Measurements from ENCODE around the gene MYO5B. TPM values are rescaled to one million over a fixed set of nuclear protein-coding genes. Genes with fewer than 3 reads are reported as not detected.

Gene MYO5B
- total RNA-seq, 2 experiments from 2014 or later: not detected

GRCh38 chr18:50073319-50073718 lies 121.6 kb downstream of the MYO5B start:
- Histone ChIP-seq H3K27me3 (ENCODE audit: control insufficient read depth in 1 of 2, insufficient read depth in 2 of 2, low read length in 2 of 2) (peaks cover 0 to 10% of the 10 kb centered on the region in 2 experiments), H3K36me3 (ENCODE audit: insufficient read depth, low read length) (no peaks in the 10 kb centered on the region), H3K4me3 (ENCODE audit: low read length) (no peak overlapping the region), H3K4me1 (ENCODE audit: insufficient read depth, low read length) (peaks cover 14% of the 10 kb centered on the region), H3K9me3 (ENCODE audit: control insufficient read depth in 1 of 2, insufficient read depth in 1 of 2, low read length in 2 of 2) (peaks cover 0 to 8% of the 10 kb centered on the region in 2 experiments), H3K27ac (ENCODE audit: low read depth in 1 of 2, low read length in 2 of 2) (no peak overlapping the region)
- H3K27ac Mint-ChIP-seq: no peak overlapping the region
- TF ChIP-seq, protein P1, sequence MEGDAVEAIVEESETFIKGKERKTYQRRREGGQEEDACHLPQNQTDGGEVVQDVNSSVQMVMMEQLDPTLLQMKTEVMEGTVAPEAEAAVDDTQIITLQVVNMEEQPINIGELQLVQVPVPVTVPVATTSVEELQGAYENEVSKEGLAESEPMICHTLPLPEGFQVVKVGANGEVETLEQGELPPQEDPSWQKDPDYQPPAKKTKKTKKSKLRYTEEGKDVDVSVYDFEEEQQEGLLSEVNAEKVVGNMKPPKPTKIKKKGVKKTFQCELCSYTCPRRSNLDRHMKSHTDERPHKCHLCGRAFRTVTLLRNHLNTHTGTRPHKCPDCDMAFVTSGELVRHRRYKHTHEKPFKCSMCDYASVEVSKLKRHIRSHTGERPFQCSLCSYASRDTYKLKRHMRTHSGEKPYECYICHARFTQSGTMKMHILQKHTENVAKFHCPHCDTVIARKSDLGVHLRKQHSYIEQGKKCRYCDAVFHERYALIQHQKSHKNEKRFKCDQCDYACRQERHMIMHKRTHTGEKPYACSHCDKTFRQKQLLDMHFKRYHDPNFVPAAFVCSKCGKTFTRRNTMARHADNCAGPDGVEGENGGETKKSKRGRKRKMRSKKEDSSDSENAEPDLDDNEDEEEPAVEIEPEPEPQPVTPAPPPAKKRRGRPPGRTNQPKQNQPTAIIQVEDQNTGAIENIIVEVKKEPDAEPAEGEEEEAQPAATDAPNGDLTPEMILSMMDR (IDR thresholded peaks at IDR 0.05): no peak
- peaks cover 9% of the 10 kb centered on the region for H3K27me3 Mint-ChIP-seq
- H3K36me3 Mint-ChIP-seq (ENCODE audit: low read depth): no peaks in the 10 kb centered on the region
- H3K9me3 Mint-ChIP-seq: no peaks in the 10 kb centered on the region
- DNase-seq (no peak), ATAC-seq (ENCODE audit: poor library complexity) (no peak)
- CTCF ChIA-PET: no interaction called here
- intact Hi-C loops (cut with DNase I, micrococcal nuclease): no loop called here
- H3K4me3 Mint-ChIP-seq: no peak overlapping the region
- POLR2A ChIA-PET: no interaction called here
- H3K4me1 Mint-ChIP-seq (ENCODE audit: low read depth): no peaks in the 10 kb centered on the region

DNA sequence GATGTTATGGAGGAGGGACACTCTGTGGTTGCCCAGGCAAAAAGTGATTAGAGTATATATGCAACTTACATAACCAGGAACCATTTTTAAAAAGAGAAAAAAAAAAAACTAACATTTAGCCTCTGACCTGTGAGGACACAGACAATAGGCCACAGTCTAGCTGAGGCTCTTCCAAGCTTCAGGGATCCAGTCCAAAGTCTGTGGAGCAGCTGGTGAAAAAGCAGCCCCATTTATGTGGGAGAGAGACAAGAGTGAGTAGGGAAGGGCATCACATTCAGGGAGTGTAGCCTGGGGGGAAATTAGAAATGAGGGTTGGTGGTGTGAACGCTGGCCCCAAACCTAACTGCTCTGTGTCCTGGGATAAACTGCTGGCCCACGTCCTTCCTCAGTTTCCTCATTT lies 122.8 kb downstream of the MYO5B start:
- POLR2A ChIA-PET: no interaction called here
- H3K4me3 ChIP-seq (ENCODE audit: low read length): no peak overlapping the region
- Mint-ChIP-seq H3K4me3 (no peak overlapping the region), H3K36me3 (ENCODE audit: low read depth) (no peaks in the 10 kb centered on the region), H3K9me3 (no peaks in the 10 kb centered on the region), H3K27me3 (peaks cover 9% of the 10 kb centered on the region), H3K4me1 (ENCODE audit: low read depth) (no peaks in the 10 kb centered on the region), H3K27ac (no peak overlapping the region)
- TF ChIP-seq, protein P1 (IDR thresholded peaks at IDR 0.05): no peak
- intact Hi-C loops (cut with DNase I, micrococcal nuclease): no loop called here
- no peak overlapping the region for H3K27ac ChIP-seq (ENCODE audit: low read depth in 1 of 2, low read length in 2 of 2)
- CTCF ChIA-PET: no interaction called here
- peaks cover 14% of the 10 kb centered on the region for H3K4me1 ChIP-seq (ENCODE audit: insufficient read depth, low read length)
- ATAC-seq (ENCODE audit: poor library complexity) (no peak), DNase-seq (no peak)
- H3K27me3 ChIP-seq (ENCODE audit: control insufficient read depth in 1 of 2, insufficient read depth in 2 of 2, low read length in 2 of 2): peaks cover 0 to 6% of the 10 kb centered on the region in 2 experiments
- H3K36me3 ChIP-seq (ENCODE audit: insufficient read depth, low read length): no peaks in the 10 kb centered on the region
- H3K9me3 ChIP-seq (ENCODE audit: control insufficient read depth in 1 of 2, insufficient read depth in 1 of 2, low read length in 2 of 2): peaks cover 0 to 8% of the 10 kb centered on the region in 2 experiments

DNA sequence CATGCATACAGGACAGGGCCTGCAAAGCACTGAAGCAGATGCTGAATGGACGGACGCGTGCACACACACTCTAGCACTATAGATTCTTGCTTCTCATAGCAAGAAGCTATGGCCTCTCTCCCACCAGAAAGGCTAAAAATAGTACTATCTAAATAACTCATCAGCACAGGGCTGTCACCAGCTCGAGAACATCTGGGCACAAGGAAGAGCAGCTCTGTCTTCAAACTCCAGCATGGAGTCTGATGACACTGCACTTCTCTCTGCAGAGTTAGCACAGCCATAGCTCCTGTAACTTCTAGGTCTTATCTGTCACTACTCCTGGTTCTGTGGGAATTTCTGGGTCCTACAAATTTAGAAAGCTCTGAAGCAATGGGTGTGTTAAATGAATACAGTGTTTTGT lies 123.5 kb downstream of the MYO5B start:
- H3K9me3 Mint-ChIP-seq: no peaks in the 10 kb centered on the region
- intact Hi-C loops (cut with DNase I, micrococcal nuclease): no loop called here
- DNase-seq (no peak), ATAC-seq (ENCODE audit: poor library complexity) (no peak)
- TF ChIP-seq, protein P1 (IDR thresholded peaks at IDR 0.05): no peak
- peaks cover 0 to 6% of the 10 kb centered on the region in 2 experiments for H3K27me3 ChIP-seq (ENCODE audit: control insufficient read depth in 1 of 2, insufficient read depth in 2 of 2, low read length in 2 of 2)
- peaks cover 11% of the 10 kb centered on the region for H3K4me1 ChIP-seq (ENCODE audit: insufficient read depth, low read length)
- H3K27ac Mint-ChIP-seq: no peak overlapping the region
- ChIA-PET POLR2A (no interaction called here), CTCF (no interaction called here)
- H3K27ac ChIP-seq (ENCODE audit: low read depth in 1 of 2, low read length in 2 of 2): no peak overlapping the region
- no peaks in the 10 kb centered on the region for H3K4me1 Mint-ChIP-seq (ENCODE audit: low read depth)
- H3K36me3 ChIP-seq (ENCODE audit: insufficient read depth, low read length): no peaks in the 10 kb centered on the region
- no peak overlapping the region for H3K4me3 Mint-ChIP-seq
- peaks cover 13% of the 10 kb centered on the region for H3K27me3 Mint-ChIP-seq
- H3K9me3 ChIP-seq (ENCODE audit: control insufficient read depth in 1 of 2, insufficient read depth in 1 of 2, low read length in 2 of 2): peaks cover 0 to 6% of the 10 kb centered on the region in 2 experiments
- no peaks in the 10 kb centered on the region for H3K36me3 Mint-ChIP-seq (ENCODE audit: low read depth)
- H3K4me3 ChIP-seq (ENCODE audit: low read length): no peak overlapping the region
